GM19035 (cell line): ENCODE measurements around the gene ABO.
"Not testable (repeated sequence)": the region's sequence is repeated elsewhere in the genome, so short reads cannot be mapped to it uniquely, and the experiment has no call there.

Source experiments
- ATAC-seq: cut with Tn5 transposase; IDR thresholded peaks from one replicate; pipeline ENCODE4 v1.9.1; 2021; ENCODE audit not compliant: unreplicated experiment

ABO gene

GRCh38 chr9:133275105-133276000 lies at the start of gene ABO:
ABO (minus strand) TSS chr9:133275201.
- ATAC-seq, result no peak

- ATAC-seq, result no peak
These were observed 49.1 kb upstream of the ABO start for GRCh38 chr9:133323991-133324703.

GRCh38 chr9:133323211-133323610 lies 48.2 kb upstream of the ABO start:
- ATAC-seq, result no peak

- no peak for ATAC-seq
These were observed 47.7 kb upstream of the ABO start for GRCh38 chr9:133322701-133323100.

GRCh38 chr9:133321411-133321935 lies 46.5 kb upstream of the ABO start:
- ATAC-seq, result no peak

GRCh38 chr9:133320421-133320881 lies 45.5 kb upstream of the ABO start:
- no peak for ATAC-seq

GRCh38 chr9:133317551-133317950 lies 42.5 kb upstream of the ABO start:
- not testable (repeated sequence) for ATAC-seq

- no peak for ATAC-seq
These were observed 41.0 kb upstream of the ABO start for GRCh38 chr9:133315997-133316396.

- no peak for ATAC-seq
These were observed 34.6 kb upstream of the ABO start for GRCh38 chr9:133309608-133310007.

GRCh38 chr9:133307301-133307700 lies 32.3 kb upstream of the ABO start:
- no peak for ATAC-seq

GRCh38 chr9:133306242-133307204 lies 31.5 kb upstream of the ABO start:
- no peak for ATAC-seq

GRCh38 chr9:133305731-133306130 lies 30.7 kb upstream of the ABO start:
- no peak for ATAC-seq

- no peak for ATAC-seq
These were observed 29.7 kb upstream of the ABO start for GRCh38 chr9:133304477-133305377.

GRCh38 chr9:133304158-133304470 lies 29.1 kb upstream of the ABO start:
- no peak for ATAC-seq

- no peak for ATAC-seq
These were observed 28.5 kb upstream of the ABO start for GRCh38 chr9:133303266-133304157.

GRCh38 chr9:133301253-133302230 lies 26.5 kb upstream of the ABO start:
- no peak for ATAC-seq

GRCh38 chr9:133299996-133300395 lies 25.0 kb upstream of the ABO start:
- not testable (repeated sequence) for ATAC-seq

GRCh38 chr9:133294257-133294656 lies 19.3 kb upstream of the ABO start:
- ATAC-seq, result no peak
